Progenitor cell of endocrine pancreas (in vitro differentiated cells): ENCODE results near the gene KRTAP12-2. TPM values are rescaled to one million over a fixed set of nuclear protein-coding genes. Genes with fewer than 3 reads are reported as not detected.

Experiments used
- DNase-seq: peaks from one replicate; pipeline ENCODE4 v3.0.0; 2021; ENCODE audit warnings: low spot score; ENCODE audit not compliant: unreplicated experiment
- H3K27ac Mint-ChIP-seq: 2 replicates; pipeline ENCODE4 v1.8.0; 2021; ENCODE audit warnings: mild to moderate bottlenecking, moderate library complexity, mixed read lengths
- H3K27me3 Mint-ChIP-seq: 2 replicates; pipeline ENCODE4 v1.8.0; 2021; ENCODE audit warnings: mixed read lengths
- H3K36me3 Mint-ChIP-seq: 2 replicates; pipeline ENCODE4 v1.8.0; 2022; ENCODE audit warnings: mixed read lengths; ENCODE audit not compliant: insufficient read depth
- H3K4me1 Mint-ChIP-seq: 2 replicates; pipeline ENCODE4 v1.8.0; 2021; ENCODE audit warnings: low read depth, mixed read lengths
- H3K4me3 Mint-ChIP-seq: 2 replicates; pipeline ENCODE4 v1.8.0; 2021; ENCODE audit warnings: low read depth, mild to moderate bottlenecking, moderate library complexity, mixed read lengths
- H3K9me3 Mint-ChIP-seq: 2 replicates; pipeline ENCODE4 v1.8.0; 2021; ENCODE audit warnings: low read depth, mixed read lengths
- CTCF ChIP-seq: fragments of 200-600 bp; sonication (generic); IDR thresholded peaks from one replicate; pipeline ENCODE4 v1.5.0; 2021; ENCODE audit warnings: antibody characterized with exemption, mild to moderate bottlenecking; ENCODE audit not compliant: unreplicated experiment
- total RNA-seq: library from RNA; stranded (reverse); gene quantifications from 2 replicates; pipeline ENCODE4 v1.2.1, GENCODE V29; 2021

The KRTAP12-2 gene
- total RNA-seq, 1 donor from 2014 or later = not detected

GRCh38 chr21:44653656-44654575, 12.8 kb downstream of the KRTAP12-2 start:
- Mint-ChIP-seq H3K9me3 (peaks cover 11% of the 10 kb centered on the region), H3K4me3 (no peak overlapping the region), H3K4me1 (no peaks in the 10 kb centered on the region), H3K27me3 (peaks cover 5% of the 10 kb centered on the region), H3K36me3 (no peaks in the 10 kb centered on the region), H3K27ac (no peak overlapping the region)
- DNase-seq = no peak
- TF ChIP-seq CTCF = no peak

GRCh38 chr21:44653123-44653522, 13.6 kb downstream of the KRTAP12-2 start:
- DNase-seq = no peak
- Mint-ChIP-seq H3K27me3 (peaks cover 5% of the 10 kb centered on the region), H3K4me1 (no peaks in the 10 kb centered on the region), H3K36me3 (no peaks in the 10 kb centered on the region), H3K9me3 (peaks cover 11% of the 10 kb centered on the region), H3K27ac (no peak overlapping the region), H3K4me3 (no peak overlapping the region)
- no peak for TF ChIP-seq CTCF

- no peak for DNase-seq
- no peak for TF ChIP-seq CTCF
- no peaks in the 10 kb centered on the region for H3K4me1 Mint-ChIP-seq
Measured at GRCh38 chr21:44650973-44651675, 15.6 kb downstream of the KRTAP12-2 start.

GRCh38 chr21:44650265-44650972, 16.3 kb downstream of the KRTAP12-2 start:
- Mint-ChIP-seq H3K27me3 (peaks cover 6% of the 10 kb centered on the region), H3K27ac (no peak overlapping the region), H3K36me3 (no peaks in the 10 kb centered on the region), H3K4me1 (no peaks in the 10 kb centered on the region), H3K4me3 (no peak overlapping the region), H3K9me3 (no peaks in the 10 kb centered on the region)
- DNase-seq = no peak
- no peak for TF ChIP-seq CTCF

More at GRCh38 chr21:44650973-44651675, 15.6 kb downstream of the KRTAP12-2 start:
- Mint-ChIP-seq H3K9me3 (peaks cover under 1% of the 10 kb centered on the region), H3K36me3 (no peaks in the 10 kb centered on the region), H3K27ac (no peak overlapping the region), H3K27me3 (peaks cover 6% of the 10 kb centered on the region), H3K4me3 (no peak overlapping the region)
